Pancreas (tissue), 10 donors: ENCODE data around the gene COG6. TPM values are rescaled to one million over a fixed set of nuclear protein-coding genes. Genes with fewer than 3 reads are reported as not detected.

Experiments used
- ATAC-seq, 4 donors: fragments of 200-7000 bp; cut with Tn5 transposase; one replicate each; pipeline versions ENCODE4 v1.8.0 to v1.9.1; 2020; ENCODE audit warnings: mild to moderate bottlenecking in 4 of 4, moderate library complexity in 4 of 4
- DNase-seq, 6 donors: peaks; one replicate each; pipeline ENCODE4 v3.0.0-alpha.2; 2020
- FAIRE-seq: peaks from 2 replicates; lab custom pipeline; 2012; peaks lifted over from hg19 to GRCh38; lab: Jason Lieb, UNC
- H3K27ac ChIP-seq, 4 donors: fragments of 200-600 bp; sonication (generic); 1 replicate in 3 of 4; 2 replicates in 1 of 4; pipeline versions ENCODE4 v1.5.0 to v1.8.0; 2020
- H3K27me3 ChIP-seq, 4 donors: fragments of 200-600 bp; one replicate each; pipeline ENCODE4 v1.8.0; 2021
- H3K36me3 ChIP-seq, 3 donors: fragments of 200-600 bp; sonication (generic) in 1 of 3; one replicate each; pipeline versions ENCODE4 v1.5.0 to v1.8.0; 2020 to 2021
- H3K4me1 ChIP-seq, 3 donors: fragments of 200-600 bp; one replicate each; pipeline ENCODE4 v1.8.0; 2021
- H3K4me3 ChIP-seq, 4 donors: fragments of 200-600 bp; sonication (generic) in 2 of 4; one replicate each; pipeline versions ENCODE4 v1.5.0 to v1.8.0; 2020 to 2021
- H3K9me3 ChIP-seq, 4 donors: fragments of 200-600 bp; one replicate each; pipeline ENCODE4 v1.8.0; 2021
- CTCF ChIP-seq, 4 donors: fragments of 200-600 bp; sonication (generic) in 3 of 4; IDR thresholded peaks; one replicate each; pipeline versions ENCODE4 v1.5.0 to v1.8.0; 2021; ENCODE audit warnings: antibody characterized with exemption in 4 of 4
- WGBS, 2 donors: extraction: QIAGEN DNeasy Blood & Tissue Kit; methylation state at CpG; one replicate each; pipeline ENCODE4 v1.1.7; 2013; 5-methylcytosine and 5-hydroxymethylcytosine counted together
- intact Hi-C, 3 donors: fragments of 100-400 bp; cut with DNase I; formaldehyde crosslinking; loops; one replicate each; pipeline versions ENCODE4 v1.11.1 to v1.14.2; 2022
- polyA plus RNA-seq, 2 donors: library from polyadenylated mRNA; stranded (reverse); fragments of 200-250 nt; gene quantifications; one replicate each; pipeline ENCODE4 v1.2.3, GENCODE V29; 2013
- total RNA-seq, 6 donors: library from RNA; stranded (reverse); fragmentation: NEBNext Ultra II Directional in 4 of 6; extraction: Animal tissue kit (Norgen Biotek cat#: 25700) in 4 of 6; gene quantifications; one replicate each; pipeline versions ENCODE4 v1.2.1 to v1.2.4, GENCODE V29; 2021 to 2023
- donor health status: healthy with polysubstance abuse.
- donor health status: DM: no; HTN: no; CAD: no; lungs with moderate emphysema.
- donor health status: DM: no; HTN: no; CAD: no.
- donor health status: control.
- donor health status: control.
- donor health status: Bipolar disorder and iron deficiency.
- donor health status: DM: yes; HTN: yes; CAD: no.
- donor health status: DM: no; HTN: no; CAD: no.
- donor health status: DM: no; HTN: no; CAD: no.
- donor health status: DM: yes; HTN: yes; CAD: no.

COG6 gene
- total and polyA plus RNA-seq, 8 donors, result 6.7 to 30.7 (median 25.9) TPM

DNA sequence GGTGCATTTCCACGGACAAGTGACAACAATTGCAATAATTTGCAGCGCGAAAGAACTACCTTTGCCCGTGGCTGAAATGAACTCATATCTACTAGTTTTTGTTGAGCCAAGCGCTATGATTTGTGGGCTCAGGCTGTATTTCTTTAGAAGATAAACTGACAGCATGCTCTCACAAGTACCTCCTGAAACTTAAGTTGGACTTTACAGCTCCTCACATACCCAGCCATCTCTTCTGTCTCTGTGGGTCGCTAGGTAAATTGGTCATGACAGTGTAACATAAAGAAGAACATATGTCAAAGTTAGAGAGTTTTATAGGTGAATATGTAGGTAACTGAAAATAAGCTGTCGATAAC is 839 bp downstream of the COG6 start:
- intact Hi-C loops, result no loop called here
- Histone ChIP-seq H3K4me3 (peak overlapping the region; percentile 82 to 96 (median 88)), H3K4me1 (peaks cover 0 to 3% (median 0%) of the 10 kb centered on the region in 3 donors), H3K27me3 (no peaks in the 10 kb centered on the region), H3K36me3 (no peaks in the 10 kb centered on the region), H3K9me3 (no peaks in the 10 kb centered on the region), H3K27ac (peak overlapping the region; percentile 72 to 82 (median 77))
- FAIRE-seq (no peak), DNase-seq (no peak), ATAC-seq (peak; percentile 15 to 33 (median 22))
- TF ChIP-seq CTCF (IDR thresholded peaks at IDR 0.05), result no peak
- 5 to 7% methylated on average over 7 of the region's 7 CpGs for WGBS, 2 donors

DNA sequence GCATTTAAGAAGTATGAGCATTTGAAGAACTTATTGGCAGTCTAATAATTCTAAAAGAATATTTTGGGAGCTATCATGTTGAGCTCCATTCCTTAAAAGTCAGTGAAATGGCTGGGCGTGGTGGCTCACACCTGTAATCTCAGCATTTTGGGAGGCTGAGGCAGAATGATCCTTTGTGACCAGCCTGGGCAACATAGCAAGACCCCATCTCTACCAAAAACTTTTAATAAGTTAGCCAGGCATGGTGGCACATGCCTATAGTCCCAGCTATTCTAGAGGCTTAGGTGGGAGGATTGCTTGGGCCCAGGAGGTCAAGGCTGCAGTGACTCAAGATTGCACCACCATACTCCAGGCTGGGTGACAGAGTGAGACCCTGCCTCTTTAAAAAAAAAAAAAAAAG is 8.0 kb downstream of the COG6 start:
- H3K9me3 ChIP-seq, result no peaks in the 10 kb centered on the region
- no peaks in the 10 kb centered on the region for H3K36me3 ChIP-seq
- FAIRE-seq (no peak), ATAC-seq (no peak), DNase-seq (no peak)
- H3K27me3 ChIP-seq, result no peaks in the 10 kb centered on the region
- intact Hi-C loops, result no loop called here
- WGBS, 2 donors, result 100% methylated on average over 1 of the region's 1 CpG
- H3K27ac ChIP-seq, result no peak overlapping the region
- H3K4me3 ChIP-seq, result no peak overlapping the region
- TF ChIP-seq CTCF (IDR thresholded peaks at IDR 0.05), result no peak
- H3K4me1 ChIP-seq, result no peaks in the 10 kb centered on the region

DNA sequence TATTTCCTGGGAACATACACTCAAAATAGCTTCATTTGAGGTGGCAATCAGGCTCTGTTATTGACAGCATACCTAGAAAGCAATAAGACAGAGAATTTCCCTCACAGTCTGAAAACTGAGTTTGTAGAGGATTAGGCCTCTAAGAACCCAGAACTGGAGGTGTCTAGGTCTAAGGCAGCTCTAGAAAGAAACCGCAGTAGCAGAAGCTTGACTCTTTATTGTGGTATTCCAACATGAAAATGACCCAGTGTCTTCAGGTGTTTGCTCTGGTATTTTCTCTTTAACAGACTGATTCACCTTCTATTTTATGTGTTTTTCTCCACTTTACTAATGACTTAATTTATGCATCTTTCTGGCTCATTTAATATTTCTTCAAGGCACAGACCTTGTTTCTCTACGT is 8.5 kb downstream of the COG6 start:
- Histone ChIP-seq H3K9me3 (no peaks in the 10 kb centered on the region), H3K36me3 (no peaks in the 10 kb centered on the region), H3K4me3 (no peak overlapping the region), H3K27me3 (no peaks in the 10 kb centered on the region), H3K4me1 (no peaks in the 10 kb centered on the region), H3K27ac (no peak overlapping the region)
- no peak for FAIRE-seq
- no peak for ATAC-seq
- 49 to 50% methylated on average over 2 of the region's 2 CpGs for WGBS, 2 donors
- intact Hi-C loops, result no loop called here
- DNase-seq, result no peak
- TF ChIP-seq CTCF (IDR thresholded peaks at IDR 0.05), result no peak

DNA sequence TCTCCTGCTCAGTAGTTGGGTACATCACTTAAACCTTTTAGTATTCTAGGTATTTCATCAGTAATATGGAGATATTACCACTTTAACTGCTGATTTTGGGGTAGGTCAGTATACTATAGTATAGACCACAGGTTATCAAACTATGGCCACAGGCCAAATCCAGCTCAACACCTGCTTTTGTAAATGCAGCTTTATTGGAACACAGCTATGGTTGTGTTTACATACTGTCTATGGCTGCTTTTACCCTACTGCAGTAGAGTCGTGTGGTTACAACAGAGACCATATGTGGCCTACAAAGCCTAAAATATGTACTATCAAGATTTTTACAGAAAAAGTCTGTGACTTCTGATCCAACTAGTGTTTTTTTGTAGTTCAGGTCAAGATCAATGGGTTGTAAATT is 10.3 kb downstream of the COG6 start:
- no peaks in the 10 kb centered on the region for H3K4me1 ChIP-seq
- intact Hi-C loops, result no loop called here
- no peak overlapping the region for H3K4me3 ChIP-seq
- FAIRE-seq (no peak), ATAC-seq (peak in 1 of 4 donors; percentile 41), DNase-seq (no peak)
- WGBS, 2 donors, result 32 to 39% methylated on average over 1 of the region's 1 CpG
- no peaks in the 10 kb centered on the region for H3K27me3 ChIP-seq
- no peaks in the 10 kb centered on the region for H3K36me3 ChIP-seq
- H3K9me3 ChIP-seq, result no peaks in the 10 kb centered on the region
- TF ChIP-seq CTCF (IDR thresholded peaks at IDR 0.05), result no peak
- H3K27ac ChIP-seq, result no peak overlapping the region

DNA sequence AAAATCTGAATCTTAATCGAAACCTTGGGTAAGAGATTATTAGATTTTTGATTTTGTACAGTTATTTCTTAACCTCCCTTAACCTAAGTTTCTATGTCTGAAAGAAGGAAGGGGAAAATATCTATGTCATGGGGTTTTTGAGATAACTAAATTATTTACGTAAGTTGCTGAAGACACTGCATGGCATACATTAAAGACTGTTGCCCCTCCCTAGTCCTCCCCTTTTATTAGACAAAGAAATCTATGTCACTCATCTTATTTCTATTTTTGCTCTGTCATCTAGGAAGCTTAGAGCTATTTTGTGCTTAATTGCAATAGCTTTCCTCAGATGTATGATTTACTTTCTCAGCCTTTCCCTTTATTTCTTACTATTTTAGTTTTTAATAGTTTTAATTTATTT is 15.0 kb downstream of the COG6 start:
- no peak overlapping the region for H3K27ac ChIP-seq
- TF ChIP-seq CTCF (IDR thresholded peaks at IDR 0.05), result no peak
- DNase-seq, result no peak
- intact Hi-C loops, result no loop called here
- H3K4me3 ChIP-seq, result no peak overlapping the region
- H3K9me3 ChIP-seq, result no peaks in the 10 kb centered on the region
- ATAC-seq, result no peak
- H3K36me3 ChIP-seq, result no peaks in the 10 kb centered on the region
- FAIRE-seq, result no peak
- H3K27me3 ChIP-seq, result no peaks in the 10 kb centered on the region
- 85% methylated on average over 2 of the region's 2 CpGs for WGBS, 2 donors
- peaks cover 0 to 6% (median 0%) of the 10 kb centered on the region in 3 donors for H3K4me1 ChIP-seq
